ENCODE measurements around the gene KDM6B.
A peak's percentile ranks its signal among the peaks of the same experiment; 100 is the strongest.

- TF ChIP-seq CTCF (IDR thresholded peaks at IDR 0.05), result peak in 1 of 5 experiments; percentile 13
- peak in 1 of 2 donors; percentile 45 for TF ChIP-seq POLR2A (IDR thresholded peaks at IDR 0.05)
- TF ChIP-seq EP300 (IDR thresholded peaks at IDR 0.05), result peak in 1 of 2 donors; percentile 79
Observed at GRCh38 chr17:7842380-7843256, 8.6 kb downstream of the KDM6B start.
